ENCODE measurements around the gene DAGLA. TPM values are rescaled to one million over a fixed set of nuclear protein-coding genes. Genes with fewer than 3 reads are reported as not detected.

DAGLA gene
- total RNA-seq, 8 experiments from 2014 or later, result 2.0 to 5.0 (median 2.6) TPM

- in situ Hi-C loops (cut with MboI; ENCODE audit: low pct_unique_long_range_greater_than_20kb in 2 of 9, low sequenced_read_pairs in 9 of 9, unreplicated experiment in 9 of 9), result no loop called here
- no peak overlapping the region for H3K4me3 ChIP-seq
- no peak for ATAC-seq (replicated peaks in 6 of 8)
- no peak overlapping the region for H3K27ac ChIP-seq
- H3K4me1 ChIP-seq (replicated peaks in 1 of 2), result peaks cover 22 to 25% of the 10 kb centered on the region in 2 donors
- 90 to 100% (median 90%) methylated on average over 1 to 8 of the region's 19 CpGs; no CpG with 5 or more reads in 6 of the 10 experiments for WGBS, 10 experiments
Observed at GRCh38 chr11:61717286-61718033, 37.3 kb downstream of the DAGLA start.

DNA sequence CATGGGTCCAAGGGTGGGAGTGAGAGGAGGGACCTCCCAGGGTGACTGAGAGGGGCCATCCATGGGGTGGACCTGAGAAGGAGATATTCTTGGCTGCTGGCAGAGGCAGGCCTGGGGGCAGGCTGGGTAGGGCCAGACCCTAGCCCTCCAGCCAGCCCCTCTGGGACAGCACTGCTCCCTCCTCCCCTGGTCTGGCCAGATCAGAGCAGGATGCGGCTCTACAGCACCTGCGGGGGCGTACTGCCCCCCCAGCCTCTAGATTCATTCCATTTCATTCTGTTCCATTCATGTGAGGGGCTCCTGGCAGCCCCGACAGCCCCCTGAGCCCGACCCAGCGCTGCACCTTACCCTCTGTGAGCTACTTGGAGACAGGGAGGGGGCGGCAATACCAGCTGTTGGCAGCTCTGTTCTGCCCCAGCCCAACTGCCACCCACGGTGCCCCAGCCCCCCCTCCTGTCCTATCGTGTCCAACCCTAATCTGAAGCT, 37.9 kb downstream of the DAGLA start:
- in situ Hi-C loops (cut with MboI; ENCODE audit: low pct_unique_long_range_greater_than_20kb in 2 of 9, low sequenced_read_pairs in 9 of 9, unreplicated experiment in 9 of 9), result no loop called here
- ATAC-seq (replicated peaks in 6 of 8), result peak in 7 of 8 experiments; percentile 4 to 63 (median 60)
- H3K27ac ChIP-seq, result peak overlapping the region; percentile 36 to 48
- H3K4me1 ChIP-seq (replicated peaks in 1 of 2), result peaks cover 21 to 24% of the 10 kb centered on the region in 2 donors
- WGBS, 10 experiments, result 0 to 49% (median 10%) methylated on average over 2 to 3 of the region's 9 CpGs; no CpG with 5 or more reads in 7 of the 10 experiments
- peak overlapping the region; percentile 18 to 32 (median 28) for H3K4me3 ChIP-seq

- in situ Hi-C loops (cut with MboI; ENCODE audit: low pct_unique_long_range_greater_than_20kb in 2 of 9, low sequenced_read_pairs in 9 of 9, unreplicated experiment in 9 of 9), result no loop called here
Observed at GRCh38 chr11:61718621-61719302, 38.6 kb downstream of the DAGLA start.

GRCh38 chr11:61719978-61720377, 39.8 kb downstream of the DAGLA start:
- WGBS, 10 experiments, result 100% methylated on average over 1 of the region's 12 CpGs; no CpG with 5 or more reads in 8 of the 10 experiments
- ATAC-seq (replicated peaks in 6 of 8), result no peak

More at GRCh38 chr11:61718621-61719302, 38.6 kb downstream of the DAGLA start:
- Histone ChIP-seq H3K27ac (peak overlapping the region; percentile 22 to 36), H3K4me1 (replicated peaks in 1 of 2) (peaks cover 21% of the 10 kb centered on the region in 2 donors), H3K4me3 (peak overlapping the region; percentile 18 to 32 (median 28))
- 0 to 40% (median 19%) methylated on average over 1 to 3 of the region's 21 CpGs; no CpG with 5 or more reads in 7 of the 10 experiments for WGBS, 10 experiments
- ATAC-seq (replicated peaks in 6 of 8), result peak; percentile 51 to 97 (median 95)

GRCh38 chr11:61720597-61720996, 40.4 kb downstream of the DAGLA start:
- 91 to 100% (median 94%) methylated on average over 1 to 13 of the region's 20 CpGs; no CpG with 5 or more reads in 6 of the 10 experiments for WGBS, 10 experiments
- Histone ChIP-seq H3K4me3 (no peak overlapping the region), H3K4me1 (replicated peaks in 1 of 2) (peaks cover 19 to 27% of the 10 kb centered on the region in 2 donors), H3K27ac (no peak overlapping the region)
- in situ Hi-C loops (cut with MboI; ENCODE audit: low pct_unique_long_range_greater_than_20kb in 2 of 9, low sequenced_read_pairs in 9 of 9, unreplicated experiment in 9 of 9), result no loop called here
- ATAC-seq (replicated peaks in 6 of 8), result no peak

More at GRCh38 chr11:61719978-61720377, 39.8 kb downstream of the DAGLA start:
- Histone ChIP-seq H3K4me3 (no peak overlapping the region), H3K27ac (no peak overlapping the region), H3K4me1 (replicated peaks in 1 of 2) (peaks cover 19 to 24% of the 10 kb centered on the region in 2 donors)
- in situ Hi-C loops (cut with MboI; ENCODE audit: low pct_unique_long_range_greater_than_20kb in 2 of 9, low sequenced_read_pairs in 9 of 9, unreplicated experiment in 9 of 9), result no loop called here

DNA sequence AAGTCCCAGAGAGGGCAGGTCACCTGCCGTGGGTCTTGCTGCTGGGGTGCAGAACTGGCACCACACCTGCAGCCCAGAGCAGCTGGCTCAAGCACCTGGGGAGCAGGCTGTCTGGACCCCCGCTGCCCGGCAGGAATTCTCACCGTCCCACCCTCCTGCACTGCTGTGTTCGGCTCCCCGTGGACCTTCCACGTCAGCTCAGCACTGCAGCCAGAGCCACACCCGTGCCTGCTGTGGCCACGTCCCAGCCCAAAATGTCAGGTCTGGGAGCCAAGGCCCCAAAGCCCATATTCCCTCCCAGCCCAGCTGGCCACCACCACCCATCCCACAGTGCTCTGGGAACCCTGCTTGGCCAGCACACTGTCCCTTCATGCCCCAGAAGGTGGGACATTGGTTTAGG, 44.2 kb downstream of the DAGLA start:
- 66 to 100% (median 93%) methylated on average over 1 to 5 of the region's 9 CpGs; no CpG with 5 or more reads in 6 of the 10 experiments for WGBS, 10 experiments
- Histone ChIP-seq H3K4me3 (no peak overlapping the region), H3K27ac (no peak overlapping the region), H3K4me1 (replicated peaks in 1 of 2) (peaks cover under 1 to 17% of the 10 kb centered on the region in 2 donors)
- peak in 2 of 8 experiments; percentile 46 to 53 for ATAC-seq (replicated peaks in 6 of 8)
- in situ Hi-C loops (cut with MboI; ENCODE audit: low pct_unique_long_range_greater_than_20kb in 2 of 9, low sequenced_read_pairs in 9 of 9, unreplicated experiment in 9 of 9), result no loop called here

GRCh38 chr11:61725781-61726231, 45.6 kb downstream of the DAGLA start:
- 40 to 95% (median 67%) methylated on average over 1 to 6 of the region's 12 CpGs; no CpG with 5 or more reads in 7 of the 10 experiments for WGBS, 10 experiments

GRCh38 chr11:61726775-61727174, 46.6 kb downstream of the DAGLA start:
- Histone ChIP-seq H3K27ac (no peak overlapping the region), H3K4me3 (no peak overlapping the region), H3K4me1 (replicated peaks in 1 of 2) (peaks cover 0 to 15% of the 10 kb centered on the region in 2 donors)
- in situ Hi-C loops (cut with MboI; ENCODE audit: low pct_unique_long_range_greater_than_20kb in 2 of 9, low sequenced_read_pairs in 9 of 9, unreplicated experiment in 9 of 9), result loop anchor here in 1 of 9 experiments (25.0 kb wide), 1 partner anchor 264 kb away; no protein-coding TSS in a partner anchor
- WGBS, 10 experiments, result 70 to 100% methylated on average over 1 to 3 of the region's 13 CpGs; no CpG with 5 or more reads in 8 of the 10 experiments
- ATAC-seq (replicated peaks in 6 of 8), result no peak

More at GRCh38 chr11:61725781-61726231, 45.6 kb downstream of the DAGLA start:
- no peak overlapping the region for H3K27ac ChIP-seq
- H3K4me1 ChIP-seq (replicated peaks in 1 of 2), result peaks cover 0 to 15% of the 10 kb centered on the region in 2 donors
- peak in 5 of 8 experiments; percentile 12 to 52 (median 40) for ATAC-seq (replicated peaks in 6 of 8)
- in situ Hi-C loops (cut with MboI; ENCODE audit: low pct_unique_long_range_greater_than_20kb in 2 of 9, low sequenced_read_pairs in 9 of 9, unreplicated experiment in 9 of 9), result loop anchor here in 1 of 9 experiments (25.0 kb wide), 1 partner anchor 264 kb away; no protein-coding TSS in a partner anchor
- H3K4me3 ChIP-seq, result no peak overlapping the region

DNA sequence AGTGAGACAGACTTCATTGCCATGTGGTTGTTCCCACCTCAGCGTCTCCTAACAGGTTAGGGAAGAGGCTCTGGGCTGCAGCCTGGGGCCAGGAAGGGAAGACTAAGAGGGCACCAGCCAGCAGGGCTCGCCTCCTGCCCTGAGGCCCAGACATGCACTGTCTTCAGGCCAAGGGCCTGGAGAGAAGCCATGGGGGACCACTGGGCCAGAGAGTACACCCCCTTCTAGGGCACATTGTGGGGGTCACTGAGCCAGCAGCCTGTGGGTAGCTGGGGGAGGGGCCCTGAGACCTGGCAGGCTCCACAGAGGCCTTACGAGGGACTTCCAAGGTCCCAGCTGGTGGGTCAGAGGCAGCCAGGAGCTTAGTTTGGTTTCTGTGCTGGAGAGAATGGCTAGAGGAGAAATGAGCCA, 47.2 kb downstream of the DAGLA start:
- no peak overlapping the region for H3K27ac ChIP-seq
- no peak overlapping the region for H3K4me3 ChIP-seq
- 60 to 100% (median 83%) methylated on average over 1 of the region's 3 CpGs; no CpG with 5 or more reads in 7 of the 10 experiments for WGBS, 10 experiments
- H3K4me1 ChIP-seq (replicated peaks in 1 of 2), result peaks cover 0 to 15% of the 10 kb centered on the region in 2 donors
- ATAC-seq (replicated peaks in 6 of 8), result no peak
- in situ Hi-C loops (cut with MboI; ENCODE audit: low pct_unique_long_range_greater_than_20kb in 2 of 9, low sequenced_read_pairs in 9 of 9, unreplicated experiment in 9 of 9), result loop anchor here in 1 of 9 experiments (25.0 kb wide), 1 partner anchor 265 kb away; no protein-coding TSS in a partner anchor

- Histone ChIP-seq H3K4me3 (no peak overlapping the region), H3K27ac (no peak overlapping the region), H3K4me1 (replicated peaks in 1 of 2) (peaks cover 5 to 22% of the 10 kb centered on the region in 2 donors)
- 84 to 93% (median 89%) methylated on average over 2 to 8 of the region's 33 CpGs; no CpG with 5 or more reads in 6 of the 10 experiments for WGBS, 10 experiments
- in situ Hi-C loops (cut with MboI; ENCODE audit: low pct_unique_long_range_greater_than_20kb in 2 of 9, low sequenced_read_pairs in 9 of 9, unreplicated experiment in 9 of 9), result loop anchor here in 1 of 9 experiments (25.0 kb wide), 1 partner anchor 266 kb away; no protein-coding TSS in a partner anchor
- ATAC-seq (replicated peaks in 6 of 8), result no peak
Observed at GRCh38 chr11:61728066-61728939, 48.1 kb downstream of the DAGLA start.

- in situ Hi-C loops (cut with MboI; ENCODE audit: low pct_unique_long_range_greater_than_20kb in 2 of 9, low sequenced_read_pairs in 9 of 9, unreplicated experiment in 9 of 9), result loop anchor here in 1 of 9 experiments (25.0 kb wide), 1 partner anchor 267 kb away; no protein-coding TSS in a partner anchor
Observed at GRCh38 chr11:61728940-61729219, 48.7 kb downstream of the DAGLA start.

More at GRCh38 chr11:61728940-61729219, 48.7 kb downstream of the DAGLA start:
- Histone ChIP-seq H3K4me1 (replicated peaks in 1 of 2) (peaks cover 9 to 25% of the 10 kb centered on the region in 2 donors), H3K27ac (no peak overlapping the region), H3K4me3 (no peak overlapping the region)
- ATAC-seq (replicated peaks in 6 of 8), result peak in 1 of 8 experiments; percentile 5
- 0 to 100% (median 88%) methylated on average over 1 to 4 of the region's 8 CpGs; no CpG with 5 or more reads in 6 of the 10 experiments for WGBS, 10 experiments
